A172 (cell line): Measurements from ENCODE around the gene CSF1. TPM values are rescaled to one million over a fixed set of nuclear protein-coding genes. Genes with fewer than 3 reads are reported as not detected.
A peak's percentile ranks its signal among the peaks of the same experiment; 100 is the strongest.
"Not testable (repeated sequence)": the region's sequence is repeated elsewhere in the genome, so short reads cannot be mapped to it uniquely, and the experiment has no call there.

Experiments
- DNase-seq: peaks from one replicate; pipeline ENCODE4 v3.0.0-alpha.2; 2015; ENCODE audit warnings: low spot score
- total RNA-seq: library from RNA; depleted of rRNA; stranded (reverse); fragments of >200 nt; shearing (Covaris generic); gene quantifications from 2 replicates; pipeline ENCODE4 v1.2.3, GENCODE V29; 2014; rRNA removed

Gene CSF1
- 46.2 and 61.2 TPM in 2 replicates for total RNA-seq

- peak; percentile 66 for DNase-seq
Observed at GRCh38 chr1:109910123-109910962, at the start of gene CSF1. Gene CSF1 (plus strand): TSS chr1:109910849. CDS start chr1:109911024, 175 bp downstream.

- not testable (repeated sequence) for DNase-seq
Observed at GRCh38 chr1:109861616-109862015, 49.0 kb upstream of the CSF1 start.

GRCh38 chr1:109863667-109864046 is 47.0 kb upstream of the CSF1 start:
- no peak for DNase-seq

- DNase-seq = peak; percentile 19
Observed at GRCh38 chr1:109864047-109864822, 46.4 kb upstream of the CSF1 start.

GRCh38 chr1:109864930-109865612 is 45.6 kb upstream of the CSF1 start:
- no peak for DNase-seq

GRCh38 chr1:109866071-109866470 is 44.6 kb upstream of the CSF1 start:
- DNase-seq = no peak

DNA sequence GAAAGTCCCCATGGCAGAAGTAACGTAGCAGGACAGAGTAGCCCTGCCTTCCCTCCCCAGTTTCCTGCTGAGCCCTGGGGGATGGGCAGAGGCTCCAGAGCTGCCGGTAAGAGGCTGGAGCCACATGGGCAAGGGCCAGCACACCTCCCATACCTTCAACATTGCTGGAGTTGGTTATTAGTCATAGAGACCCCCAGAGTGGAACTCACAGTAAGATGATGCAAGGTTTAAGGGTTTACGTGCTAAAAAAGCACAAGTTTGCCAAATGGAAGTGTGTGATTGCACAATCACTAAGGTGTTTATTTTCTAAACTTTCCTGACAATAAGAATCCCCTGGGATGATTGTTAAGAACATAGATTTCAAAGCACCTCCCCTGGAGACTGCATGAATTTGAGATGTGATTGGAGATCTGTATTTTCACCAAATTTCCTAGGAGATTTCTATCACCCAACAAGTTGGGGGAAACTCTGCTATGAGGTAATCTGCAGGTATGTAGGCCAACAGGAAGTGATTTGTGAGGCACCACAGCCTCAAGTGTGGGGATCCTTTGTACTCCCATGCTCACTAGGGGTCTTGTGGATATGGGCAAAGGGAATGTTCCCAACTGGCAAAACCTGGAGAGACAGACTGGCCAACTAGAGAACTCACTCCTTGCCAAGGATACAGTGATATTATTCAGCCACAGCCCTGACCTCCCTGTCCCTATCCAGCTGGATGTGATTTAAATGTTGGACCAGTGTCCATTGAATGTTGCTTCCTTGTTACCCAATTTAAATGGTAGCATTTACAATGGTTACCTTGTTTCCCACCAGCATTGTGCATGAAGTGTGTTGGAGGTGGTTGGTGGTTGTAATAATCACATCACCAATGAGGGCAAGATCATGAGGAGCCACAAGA is 37.1 kb upstream of the CSF1 start:
- DNase-seq = peak; percentile 20

GRCh38 chr1:109874445-109874844 is 36.2 kb upstream of the CSF1 start:
- no peak for DNase-seq

DNA sequence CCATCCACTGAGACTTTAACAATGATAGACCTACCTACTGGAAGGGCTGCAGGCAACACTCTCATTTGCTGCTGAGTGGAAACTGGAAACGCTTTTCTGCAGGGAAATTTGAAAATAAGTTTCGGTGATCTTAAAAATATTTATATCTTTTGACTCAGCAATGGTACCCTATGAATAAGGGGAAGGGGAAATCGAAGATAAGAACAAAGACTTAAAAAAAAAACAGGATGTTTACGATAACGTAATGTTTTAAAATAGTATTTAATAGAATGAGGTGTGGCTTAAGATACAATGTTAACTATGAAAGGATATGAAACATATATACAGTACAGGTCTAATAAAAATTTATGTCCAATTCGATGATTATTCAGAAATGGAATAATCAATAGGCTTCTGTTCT is 34.8 kb upstream of the CSF1 start:
- no peak for DNase-seq

- DNase-seq = peak; percentile 44
Observed at GRCh38 chr1:109876617-109877316, 33.9 kb upstream of the CSF1 start.

DNA sequence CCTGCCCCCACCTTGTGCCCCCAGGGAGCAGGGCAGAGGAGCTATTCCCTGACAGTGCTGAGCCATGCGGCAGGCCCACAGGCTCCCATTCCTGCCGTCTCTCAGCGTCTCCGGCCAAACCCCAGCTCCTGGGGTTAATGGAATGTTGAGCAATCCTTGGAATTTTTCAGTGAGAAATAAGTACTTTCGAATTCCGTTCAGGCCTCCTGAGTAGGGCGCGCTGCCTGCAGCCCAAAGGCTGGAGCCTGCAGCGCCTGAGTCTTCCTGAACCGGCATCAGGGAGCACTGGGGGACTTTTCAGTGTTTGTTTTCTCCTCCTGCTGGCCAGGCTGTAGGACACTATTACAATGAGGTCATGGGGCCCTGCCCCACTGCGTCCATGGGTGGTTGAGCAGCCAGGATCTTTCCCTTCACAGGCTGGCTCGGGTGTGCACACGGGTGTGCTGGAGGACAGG is 33.3 kb upstream of the CSF1 start:
- DNase-seq = peak; percentile 87

DNA sequence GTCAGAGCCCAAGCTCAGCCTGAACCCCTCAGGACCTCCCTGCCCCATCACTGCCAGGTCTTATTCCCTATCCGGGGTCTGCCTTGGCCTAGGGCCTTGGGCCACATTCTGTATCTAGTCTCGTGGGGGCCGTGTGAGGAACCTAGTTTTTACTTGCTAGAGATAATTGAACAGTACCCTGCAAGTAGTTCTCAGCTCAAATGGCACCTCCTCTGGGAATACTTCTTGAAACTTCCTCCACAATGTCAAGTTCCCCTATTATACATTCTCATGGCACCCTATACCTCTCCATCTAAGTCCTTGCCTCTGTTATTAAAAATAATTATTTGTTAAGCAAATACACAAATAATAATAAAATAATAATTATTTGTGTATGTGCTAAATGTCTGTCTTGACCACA is 32.9 kb upstream of the CSF1 start:
- no peak for DNase-seq

DNA sequence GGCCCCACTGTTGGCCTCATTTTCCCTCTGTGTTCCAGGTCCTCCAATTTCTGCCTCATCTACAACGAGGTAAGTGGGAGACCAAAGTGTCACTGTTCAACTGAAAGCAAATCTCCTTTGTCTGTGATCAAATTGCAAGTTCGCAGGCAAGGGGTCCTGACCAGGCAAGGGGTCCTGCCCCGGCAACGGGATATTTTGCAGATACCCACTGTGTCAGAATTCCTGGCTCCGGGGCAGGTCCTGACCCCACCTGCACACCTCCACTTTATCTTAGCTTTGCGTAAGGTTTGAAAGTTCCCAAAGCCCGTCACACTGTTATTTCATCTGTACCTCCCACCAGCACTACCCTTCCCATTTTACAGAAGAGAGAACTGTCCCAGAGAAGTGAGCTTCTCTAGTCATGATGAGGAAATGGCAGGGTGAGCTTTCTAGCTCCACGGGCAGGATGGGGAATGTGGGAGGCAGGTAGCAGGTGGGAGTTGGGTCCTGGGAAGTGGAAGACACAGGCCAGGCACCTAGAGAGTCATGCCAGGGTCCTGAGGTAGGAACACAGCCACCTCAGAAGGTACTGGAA is 32.0 kb upstream of the CSF1 start:
- DNase-seq = no peak

DNA sequence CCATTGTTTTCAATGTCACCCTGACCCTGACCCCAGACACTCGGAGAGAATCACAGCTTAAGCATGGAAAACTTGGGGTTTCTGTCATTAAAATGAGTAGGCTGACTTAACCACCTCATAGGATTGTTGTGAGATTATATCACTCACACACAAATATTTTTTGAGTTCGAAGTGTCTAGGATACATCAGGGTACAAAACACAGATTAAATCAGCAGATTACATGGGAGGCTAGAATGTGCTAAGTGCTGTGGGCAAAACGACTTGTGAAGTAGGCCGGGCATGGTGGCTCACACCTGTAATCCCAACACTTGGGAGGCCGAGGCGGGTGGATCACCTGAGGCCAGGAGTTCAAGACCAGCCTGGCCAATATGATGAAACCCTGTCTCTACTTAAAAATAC is 31.3 kb upstream of the CSF1 start:
- DNase-seq = not testable (repeated sequence)

GRCh38 chr1:109879881-109880525 is 30.6 kb upstream of the CSF1 start:
- no peak for DNase-seq

DNA sequence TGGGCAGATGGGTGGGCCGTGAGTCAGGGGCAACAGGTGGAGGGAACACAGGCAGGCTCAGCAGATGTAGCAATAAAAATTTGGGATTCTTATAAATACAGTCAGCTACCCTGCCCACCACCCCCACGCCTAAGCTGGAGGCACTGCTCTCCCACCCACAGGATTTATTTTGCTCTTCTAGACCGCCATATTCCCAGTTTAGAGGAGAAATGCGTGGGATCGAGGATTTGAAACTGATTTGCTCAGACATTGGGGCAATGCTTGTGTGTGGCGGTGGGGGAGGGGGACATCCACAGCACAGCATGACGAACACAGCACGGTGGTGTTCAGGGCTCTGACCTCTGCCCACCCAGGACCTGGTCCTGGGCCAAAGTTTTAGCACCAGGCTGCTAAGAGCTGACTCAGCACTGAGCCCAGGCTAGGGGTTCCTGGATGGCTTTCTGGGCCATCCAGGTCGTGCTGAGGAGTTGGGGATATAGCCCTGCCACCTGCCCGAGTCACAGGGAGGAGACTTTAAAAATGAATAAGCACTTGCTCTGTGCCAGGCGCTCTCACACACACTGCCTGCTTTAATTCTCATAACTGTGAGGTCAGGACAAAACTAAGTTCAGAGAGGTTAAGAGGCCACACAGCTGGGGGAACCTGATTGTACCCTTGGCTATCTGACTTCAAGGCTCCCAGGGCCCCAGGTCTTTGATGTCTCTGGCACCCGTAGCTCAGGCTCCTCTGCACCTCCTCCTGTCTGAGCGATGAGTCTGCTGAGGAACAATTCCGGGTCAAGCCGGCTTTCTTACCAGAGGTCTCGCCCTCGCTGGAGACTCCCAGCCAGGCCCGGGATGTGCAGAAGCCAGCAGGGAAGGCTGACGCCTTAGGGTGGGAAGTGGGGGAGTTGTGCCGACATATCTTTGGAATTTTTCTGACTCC is 29.4 kb upstream of the CSF1 start:
- DNase-seq = no peak

- DNase-seq = no peak
Observed at GRCh38 chr1:109881906-109882287, 28.8 kb upstream of the CSF1 start.
